Osteoblast (primary cell): ENCODE data around the gene SNTA1. TPM values are rescaled to one million over a fixed set of nuclear protein-coding genes. Genes with fewer than 3 reads are reported as not detected.
A peak's percentile ranks its signal among the peaks of the same experiment; 100 is the strongest.

Experiments
- DNase-seq: peaks from one replicate; pipeline ENCODE4 v3.0.0; 2011; ENCODE audit warnings: low spot score, mixed read lengths; ENCODE audit not compliant: insufficient read length; ENCODE audit errors: missing footprints
- H2AFZ ChIP-seq: 2 replicates; pipeline ENCODE4 v1.6.0; 2011; ENCODE audit warnings: mild to moderate bottlenecking, low read length
- H3K27ac ChIP-seq: 2 replicates; pipeline ENCODE4 v1.5.1; 2011; ENCODE audit warnings: mild to moderate bottlenecking, low read depth, low read length, moderate library complexity
- H3K27me3 ChIP-seq: 2 replicates; pipeline ENCODE4 v1.6.0; 2012; ENCODE audit warnings: mild to moderate bottlenecking, control low read depth, inconsistent platforms, low read length, moderate library complexity; ENCODE audit not compliant: insufficient read depth
- H3K36me3 ChIP-seq: 2 replicates; pipeline ENCODE4 v1.5.1; 2011; ENCODE audit warnings: mild to moderate bottlenecking, low read length, control low read depth, moderate library complexity; ENCODE audit not compliant: insufficient read depth
- H3K4me1 ChIP-seq: 2 replicates; pipeline ENCODE4 v1.5.1; 2011; ENCODE audit warnings: mild to moderate bottlenecking, low read length, control low read depth, moderate library complexity; ENCODE audit not compliant: insufficient read depth
- H3K4me2 ChIP-seq: 2 replicates; pipeline ENCODE4 v1.6.0; 2011; ENCODE audit warnings: mild to moderate bottlenecking, low read length; ENCODE audit not compliant: insufficient read depth
- H3K4me3 ChIP-seq: fragments of 200-600 bp; sonication (generic); 3 replicates; pipeline ENCODE4 v1.5.1; 2012; ENCODE audit warnings: mild to moderate bottlenecking, low read length, inconsistent platforms; ENCODE audit not compliant: insufficient read depth
- H3K79me2 ChIP-seq: 2 replicates; pipeline ENCODE4 v1.6.0; 2012; ENCODE audit warnings: mild to moderate bottlenecking, low read length, control low read depth, inconsistent platforms; ENCODE audit not compliant: insufficient read depth
- H3K9me3 ChIP-seq: 2 replicates; pipeline ENCODE4 v1.5.1; 2011; ENCODE audit warnings: low read depth, low read length, control low read depth
- H4K20me1 ChIP-seq: 2 replicates; pipeline ENCODE4 v1.6.0; 2012; ENCODE audit warnings: mild to moderate bottlenecking, low read length, control low read depth; ENCODE audit not compliant: insufficient read depth
- CTCF ChIP-seq: IDR thresholded peaks from 2 replicates; pipeline ENCODE4 v1.5.1; 2011; ENCODE audit warnings: mild to moderate bottlenecking, low read depth, low read length, moderate library complexity; ENCODE audit errors: extremely low read depth
- total RNA-seq: library from RNA; depleted of rRNA; stranded (reverse); fragments of >200 nt; gene quantifications from 2 replicates; pipeline ENCODE4 v1.2.3, GENCODE V29; 2012

SNTA1 gene
- total RNA-seq, 1 donor, result 27.5 TPM

- no peak for TF ChIP-seq CTCF
- no peaks in the 10 kb centered on the region for H3K36me3 ChIP-seq
- peak overlapping the region; percentile 50 for H3K4me2 ChIP-seq
Measured at GRCh38 chr20:33423141-33423834, 20.3 kb downstream of the SNTA1 start.

GRCh38 chr20:33419140-33419974, 24.2 kb downstream of the SNTA1 start:
- H2AFZ ChIP-seq, result no peak overlapping the region
- H3K9me3 ChIP-seq, result no peaks in the 10 kb centered on the region
- H3K4me1 ChIP-seq, result peaks cover 12% of the 10 kb centered on the region
- no peaks in the 10 kb centered on the region for H3K79me2 ChIP-seq
- H3K4me3 ChIP-seq, result no peak overlapping the region
- H3K27me3 ChIP-seq, result no peaks in the 10 kb centered on the region
- TF ChIP-seq CTCF, result no peak
- no peak for DNase-seq
- H3K27ac ChIP-seq, result no peak overlapping the region
- no peaks in the 10 kb centered on the region for H3K36me3 ChIP-seq
- H4K20me1 ChIP-seq, result no peaks in the 10 kb centered on the region
- H3K4me2 ChIP-seq, result no peak overlapping the region

More at GRCh38 chr20:33423141-33423834, 20.3 kb downstream of the SNTA1 start:
- no peaks in the 10 kb centered on the region for H3K79me2 ChIP-seq
- H3K4me3 ChIP-seq, result no peak overlapping the region
- DNase-seq, result peak; percentile 86
- no peaks in the 10 kb centered on the region for H3K27me3 ChIP-seq
- H4K20me1 ChIP-seq, result no peaks in the 10 kb centered on the region
- H3K27ac ChIP-seq, result peak overlapping the region; percentile 57
- H3K4me1 ChIP-seq, result peaks cover 12% of the 10 kb centered on the region
- H2AFZ ChIP-seq, result peak overlapping the region; percentile 83
- no peaks in the 10 kb centered on the region for H3K9me3 ChIP-seq

- Histone ChIP-seq H3K27ac (no peak overlapping the region), H3K79me2 (no peaks in the 10 kb centered on the region), H3K4me3 (no peak overlapping the region), H3K4me1 (peaks cover 4% of the 10 kb centered on the region), H3K27me3 (no peaks in the 10 kb centered on the region), H4K20me1 (no peaks in the 10 kb centered on the region), H3K9me3 (no peaks in the 10 kb centered on the region), H3K36me3 (no peaks in the 10 kb centered on the region), H2AFZ (no peak overlapping the region), H3K4me2 (no peak overlapping the region)
- DNase-seq, result no peak
- TF ChIP-seq CTCF, result no peak
Measured at GRCh38 chr20:33418033-33418432, 25.5 kb downstream of the SNTA1 start.

GRCh38 chr20:33415948-33416347, 27.6 kb downstream of the SNTA1 start:
- H3K4me3 ChIP-seq, result no peak overlapping the region
- peak; percentile 91 for DNase-seq
- no peak overlapping the region for H3K27ac ChIP-seq
- H3K79me2 ChIP-seq, result no peaks in the 10 kb centered on the region
- H3K4me1 ChIP-seq, result no peaks in the 10 kb centered on the region
- H3K36me3 ChIP-seq, result peaks cover 3% of the 10 kb centered on the region
- TF ChIP-seq CTCF, result peak; percentile 50
- no peak overlapping the region for H2AFZ ChIP-seq
- no peaks in the 10 kb centered on the region for H3K27me3 ChIP-seq
- no peaks in the 10 kb centered on the region for H4K20me1 ChIP-seq
- no peaks in the 10 kb centered on the region for H3K9me3 ChIP-seq
- H3K4me2 ChIP-seq, result peak overlapping the region; percentile 20
